ENCODE measurements around the gene BEST4.
A peak's percentile ranks its signal among the peaks of the same experiment; 100 is the strongest.
"Not testable (repeated sequence)": the region's sequence is repeated elsewhere in the genome, so short reads cannot be mapped to it uniquely, and the experiment has no call there.

BEST4 gene

GRCh38 chr1:44822131-44822701, 34.2 kb upstream of the BEST4 start:
- no peak for ATAC-seq
- no peak for DNase-seq
- no peak overlapping the region for H3K4me3 Mint-ChIP-seq
- peaks cover 45% of the 10 kb centered on the region for H3K4me1 Mint-ChIP-seq
- no peak overlapping the region for H3K27ac Mint-ChIP-seq
- no peaks in the 10 kb centered on the region for H3K9me3 Mint-ChIP-seq
- no peaks in the 10 kb centered on the region for H3K27me3 Mint-ChIP-seq

GRCh38 chr1:44821240-44821715, 33.3 kb upstream of the BEST4 start:
- H3K27me3 Mint-ChIP-seq, result no peaks in the 10 kb centered on the region
- DNase-seq (no peak), ATAC-seq (no peak)
- H3K4me3 Mint-ChIP-seq, result peak overlapping the region; percentile 93
- peak overlapping the region in 1 of 2 donors; percentile 91 for H3K27ac Mint-ChIP-seq
- no peaks in the 10 kb centered on the region for H3K9me3 Mint-ChIP-seq
- peaks cover 45% of the 10 kb centered on the region for H3K4me1 Mint-ChIP-seq

- peak; percentile 36 for ATAC-seq
Measured at GRCh38 chr1:44820328-44821239, 32.6 kb upstream of the BEST4 start.

GRCh38 chr1:44819608-44820327, 31.8 kb upstream of the BEST4 start:
- peak; percentile 90 to 91 for DNase-seq
- Mint-ChIP-seq H3K4me1 (peaks cover 55% of the 10 kb centered on the region), H3K27me3 (no peaks in the 10 kb centered on the region)

More at GRCh38 chr1:44820328-44821239, 32.6 kb upstream of the BEST4 start:
- no peaks in the 10 kb centered on the region for H3K9me3 Mint-ChIP-seq
- peak overlapping the region; percentile 100 for H3K27ac Mint-ChIP-seq
- H3K4me1 Mint-ChIP-seq, result peaks cover 47% of the 10 kb centered on the region
- no peak for DNase-seq
- H3K27me3 Mint-ChIP-seq, result no peaks in the 10 kb centered on the region
- peak overlapping the region; percentile 93 for H3K4me3 Mint-ChIP-seq

GRCh38 chr1:44819196-44819607, 31.2 kb upstream of the BEST4 start:
- H3K27me3 Mint-ChIP-seq, result no peaks in the 10 kb centered on the region
- no peak for DNase-seq
- ATAC-seq, result no peak
- H3K4me1 Mint-ChIP-seq, result peaks cover 60% of the 10 kb centered on the region
- peak overlapping the region; percentile 100 for H3K27ac Mint-ChIP-seq
- peak overlapping the region; percentile 93 for H3K4me3 Mint-ChIP-seq
- H3K9me3 Mint-ChIP-seq, result no peaks in the 10 kb centered on the region

More at GRCh38 chr1:44819608-44820327, 31.8 kb upstream of the BEST4 start:
- Mint-ChIP-seq H3K27ac (peak overlapping the region; percentile 100), H3K9me3 (no peaks in the 10 kb centered on the region), H3K4me3 (peak overlapping the region; percentile 93)
- ATAC-seq, result peak; percentile 92

GRCh38 chr1:44817771-44818495, 30.0 kb upstream of the BEST4 start:
- H3K9me3 Mint-ChIP-seq, result no peaks in the 10 kb centered on the region
- H3K4me1 Mint-ChIP-seq, result peaks cover 73% of the 10 kb centered on the region
- H3K4me3 Mint-ChIP-seq, result peak overlapping the region; percentile 42 to 65

GRCh38 chr1:44817307-44817706, 29.3 kb upstream of the BEST4 start:
- no peaks in the 10 kb centered on the region for H3K27me3 Mint-ChIP-seq
- H3K4me3 Mint-ChIP-seq, result peak overlapping the region in 1 of 2 donors; percentile 42
- peaks cover 79% of the 10 kb centered on the region for H3K4me1 Mint-ChIP-seq
- H3K27ac Mint-ChIP-seq, result no peak overlapping the region
- ATAC-seq, result no peak
- DNase-seq, result no peak
- H3K9me3 Mint-ChIP-seq, result no peaks in the 10 kb centered on the region

More at GRCh38 chr1:44817771-44818495, 30.0 kb upstream of the BEST4 start:
- Mint-ChIP-seq H3K27ac (peak overlapping the region in 1 of 2 donors; percentile 61), H3K27me3 (no peaks in the 10 kb centered on the region)
- DNase-seq (no peak), ATAC-seq (no peak)

GRCh38 chr1:44815926-44816325, 28.0 kb upstream of the BEST4 start:
- H3K4me3 Mint-ChIP-seq, H3K27me3 Mint-ChIP-seq, DNase-seq, H3K9me3 Mint-ChIP-seq, ATAC-seq: not testable (repeated sequence)
- Mint-ChIP-seq H3K4me1 (peaks cover 85% of the 10 kb centered on the region), H3K27ac (peak overlapping the region in 1 of 2 donors; percentile 58)

- no peak for DNase-seq
- peaks cover 85% of the 10 kb centered on the region for H3K4me1 Mint-ChIP-seq
- H3K27me3 Mint-ChIP-seq, result no peaks in the 10 kb centered on the region
- H3K9me3 Mint-ChIP-seq, result no peaks in the 10 kb centered on the region
- no peak for ATAC-seq
- H3K4me3 Mint-ChIP-seq, result peak overlapping the region; percentile 87 to 95
- H3K27ac Mint-ChIP-seq, result peak overlapping the region in 1 of 2 donors; percentile 62
Measured at GRCh38 chr1:44812822-44813543, 25.0 kb upstream of the BEST4 start.

GRCh38 chr1:44811234-44811633, 23.3 kb upstream of the BEST4 start:
- ATAC-seq, result no peak
- H3K4me3 Mint-ChIP-seq, result peak overlapping the region; percentile 51 to 88

GRCh38 chr1:44810762-44811105, 22.8 kb upstream of the BEST4 start:
- Mint-ChIP-seq H3K4me1 (peaks cover 94% of the 10 kb centered on the region), H3K27ac (peak overlapping the region in 1 of 2 donors; percentile 8), H3K4me3 (peak overlapping the region; percentile 51 to 88)
- ATAC-seq, H3K27me3 Mint-ChIP-seq, H3K9me3 Mint-ChIP-seq, DNase-seq: not testable (repeated sequence)

More at GRCh38 chr1:44811234-44811633, 23.3 kb upstream of the BEST4 start:
- Mint-ChIP-seq H3K9me3 (no peaks in the 10 kb centered on the region), H3K27me3 (no peaks in the 10 kb centered on the region), H3K4me1 (peaks cover 93% of the 10 kb centered on the region), H3K27ac (peak overlapping the region; percentile 55 to 57)
- no peak for DNase-seq

GRCh38 chr1:44810101-44810761, 22.3 kb upstream of the BEST4 start:
- peak overlapping the region; percentile 51 to 88 for H3K4me3 Mint-ChIP-seq
- no peak for ATAC-seq

GRCh38 chr1:44808938-44809917, 21.3 kb upstream of the BEST4 start:
- H3K27me3 Mint-ChIP-seq, result no peaks in the 10 kb centered on the region
- H3K4me3 Mint-ChIP-seq, result peak overlapping the region; percentile 51 to 88
- H3K27ac Mint-ChIP-seq, result peak overlapping the region; percentile 98 to 99
- DNase-seq, result peak; percentile 82 to 92
- peak; percentile 76 for ATAC-seq
- no peaks in the 10 kb centered on the region for H3K9me3 Mint-ChIP-seq
- peaks cover 94% of the 10 kb centered on the region for H3K4me1 Mint-ChIP-seq

More at GRCh38 chr1:44810101-44810761, 22.3 kb upstream of the BEST4 start:
- H3K27me3 Mint-ChIP-seq, result no peaks in the 10 kb centered on the region
- H3K4me1 Mint-ChIP-seq, result peaks cover 94% of the 10 kb centered on the region
- H3K9me3 Mint-ChIP-seq, result no peaks in the 10 kb centered on the region
- no peak for DNase-seq
- peak overlapping the region in 1 of 2 donors; percentile 98 for H3K27ac Mint-ChIP-seq
